HG02938 (cell line): ENCODE results near the gene SLC6A7.
"Not testable (repeated sequence)": the region's sequence is repeated elsewhere in the genome, so short reads cannot be mapped to it uniquely, and the experiment has no call there.

Source experiments
- ATAC-seq: cut with Tn5 transposase; IDR thresholded peaks from one replicate; pipeline ENCODE4 v1.9.1; 2021; ENCODE audit warnings: mild to moderate bottlenecking, moderate library complexity; ENCODE audit not compliant: unreplicated experiment

The SLC6A7 gene

GRCh38 chr5:150238646-150239045, 48.8 kb downstream of the SLC6A7 start:
- no peak for ATAC-seq

- ATAC-seq, result no peak
These were observed 49.4 kb downstream of the SLC6A7 start for GRCh38 chr5:150239099-150239793.

GRCh38 chr5:150239794-150240122, 49.9 kb downstream of the SLC6A7 start:
- ATAC-seq, result no peak

- no peak for ATAC-seq
These were observed 51.7 kb downstream of the SLC6A7 start for GRCh38 chr5:150241298-150242160.

- no peak for ATAC-seq
These were observed 52.5 kb downstream of the SLC6A7 start for GRCh38 chr5:150242251-150242894.

- ATAC-seq, result no peak
These were observed 53.7 kb downstream of the SLC6A7 start for GRCh38 chr5:150243590-150243989.

- ATAC-seq, result no peak
These were observed 54.3 kb downstream of the SLC6A7 start for GRCh38 chr5:150244209-150244608.

- ATAC-seq, result no peak
These were observed 55.4 kb downstream of the SLC6A7 start for GRCh38 chr5:150245111-150245789.

- ATAC-seq, result no peak
These were observed 55.9 kb downstream of the SLC6A7 start for GRCh38 chr5:150245808-150246207.

- no peak for ATAC-seq
These were observed 56.6 kb downstream of the SLC6A7 start for GRCh38 chr5:150246429-150246828.

- ATAC-seq, result no peak
These were observed 57.0 kb downstream of the SLC6A7 start for GRCh38 chr5:150246835-150247234.

GRCh38 chr5:150247726-150248125, 57.9 kb downstream of the SLC6A7 start:
- ATAC-seq, result no peak

- ATAC-seq, result not testable (repeated sequence)
These were observed 58.6 kb downstream of the SLC6A7 start for GRCh38 chr5:150248493-150248892.

- ATAC-seq, result no peak
These were observed 59.1 kb downstream of the SLC6A7 start for GRCh38 chr5:150248946-150249345.

- no peak for ATAC-seq
These were observed 59.9 kb downstream of the SLC6A7 start for GRCh38 chr5:150249744-150250143.

GRCh38 chr5:150251504-150251903, 61.6 kb downstream of the SLC6A7 start:
- no peak for ATAC-seq

- ATAC-seq, result no peak
These were observed 62.6 kb downstream of the SLC6A7 start for GRCh38 chr5:150252489-150252888.

GRCh38 chr5:150253416-150254208, 63.8 kb downstream of the SLC6A7 start:
- ATAC-seq, result no peak

- no peak for ATAC-seq
These were observed 64.5 kb downstream of the SLC6A7 start for GRCh38 chr5:150254363-150254762.

GRCh38 chr5:150254774-150255173, 64.9 kb downstream of the SLC6A7 start:
- no peak for ATAC-seq
